ENCODE measurements around the gene IRF8.

DNA sequence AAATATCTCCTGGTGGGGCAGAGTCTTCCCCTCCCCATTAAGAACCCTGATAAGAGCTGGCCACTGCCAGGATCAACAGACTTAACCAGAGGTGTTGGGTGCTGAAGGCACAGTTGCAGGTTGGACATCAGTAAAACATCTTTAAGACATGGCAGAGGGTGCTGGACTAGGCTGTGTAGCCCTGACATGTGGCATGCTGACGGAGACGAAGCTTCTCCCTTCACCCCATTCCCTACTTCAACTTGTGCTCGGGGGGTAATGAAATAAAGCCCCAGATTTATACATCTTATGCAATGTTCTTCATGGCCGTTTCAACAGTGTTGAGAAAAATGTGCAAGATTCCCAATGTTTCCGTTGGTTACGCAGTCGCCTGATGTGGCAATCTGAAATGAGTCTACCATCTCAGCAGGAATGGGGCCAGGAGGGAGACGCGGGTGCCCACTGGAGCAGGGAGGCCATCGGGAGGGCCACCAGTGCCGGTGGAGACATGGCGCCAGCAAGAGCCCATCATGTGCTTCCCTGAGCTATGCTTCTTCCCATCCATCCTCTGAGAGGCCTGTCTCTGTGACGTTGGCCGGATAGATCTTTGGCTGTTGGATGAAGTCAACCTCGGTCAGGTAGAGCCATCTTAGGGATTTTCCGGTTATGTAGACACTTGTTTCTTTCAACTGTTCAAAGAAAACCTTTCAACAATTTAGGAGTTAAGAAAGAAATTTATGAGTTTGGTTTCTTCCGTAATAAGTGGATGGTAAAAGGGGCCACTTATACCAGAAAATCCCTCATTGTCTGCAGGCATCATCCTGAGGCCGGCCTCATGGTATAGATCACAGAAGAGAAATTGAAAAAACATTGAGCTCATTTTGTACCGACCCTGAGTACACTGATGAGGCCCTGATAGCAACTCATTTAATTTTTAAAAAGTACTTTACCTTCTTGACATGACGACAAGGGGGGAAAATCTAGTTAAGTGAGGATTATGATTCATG lies 6.4 kb downstream of the IRF8 start:
- TF ChIP-seq, protein P1, sequence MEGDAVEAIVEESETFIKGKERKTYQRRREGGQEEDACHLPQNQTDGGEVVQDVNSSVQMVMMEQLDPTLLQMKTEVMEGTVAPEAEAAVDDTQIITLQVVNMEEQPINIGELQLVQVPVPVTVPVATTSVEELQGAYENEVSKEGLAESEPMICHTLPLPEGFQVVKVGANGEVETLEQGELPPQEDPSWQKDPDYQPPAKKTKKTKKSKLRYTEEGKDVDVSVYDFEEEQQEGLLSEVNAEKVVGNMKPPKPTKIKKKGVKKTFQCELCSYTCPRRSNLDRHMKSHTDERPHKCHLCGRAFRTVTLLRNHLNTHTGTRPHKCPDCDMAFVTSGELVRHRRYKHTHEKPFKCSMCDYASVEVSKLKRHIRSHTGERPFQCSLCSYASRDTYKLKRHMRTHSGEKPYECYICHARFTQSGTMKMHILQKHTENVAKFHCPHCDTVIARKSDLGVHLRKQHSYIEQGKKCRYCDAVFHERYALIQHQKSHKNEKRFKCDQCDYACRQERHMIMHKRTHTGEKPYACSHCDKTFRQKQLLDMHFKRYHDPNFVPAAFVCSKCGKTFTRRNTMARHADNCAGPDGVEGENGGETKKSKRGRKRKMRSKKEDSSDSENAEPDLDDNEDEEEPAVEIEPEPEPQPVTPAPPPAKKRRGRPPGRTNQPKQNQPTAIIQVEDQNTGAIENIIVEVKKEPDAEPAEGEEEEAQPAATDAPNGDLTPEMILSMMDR (IDR thresholded peaks at IDR 0.05): no peak
- no peak for TF ChIP-seq POLR2AphosphoS5 (IDR thresholded peaks at IDR 0.05)
- TF ChIP-seq POLR2A (IDR thresholded peaks at IDR 0.05): no peak

Measured in sigmoid colon (tissue), 4 donors.